GM06990 (cell line): Measurements from ENCODE around the gene ARID3A.

Experiments
- DNase-seq: peaks from one replicate; pipeline ENCODE4 v3.0.0-alpha.2; 2011; ENCODE audit not compliant: insufficient read length; ENCODE audit errors: extremely low read depth
- H3K27me3 ChIP-seq: replicated peaks from 2 replicates; pipeline ENCODE4 v1.6.0; 2011; ENCODE audit warnings: low read length; ENCODE audit not compliant: control insufficient read depth, insufficient read depth
- H3K36me3 ChIP-seq: 2 replicates; pipeline ENCODE4 v1.5.1; 2011; ENCODE audit warnings: low read length; ENCODE audit not compliant: control insufficient read depth, insufficient read depth
- H3K4me3 ChIP-seq: replicated peaks from 2 replicates; pipeline ENCODE4 v1.5.1; 2011; ENCODE audit warnings: low read depth, mild to moderate bottlenecking, control low read depth, low read length
- TF ChIP-seq, protein P1 (sequence below): IDR thresholded peaks from 2 replicates; pipeline ENCODE4 v1.5.1; 2011; ENCODE audit warnings: low read length, control low read depth, mild to moderate bottlenecking, inconsistent platforms; ENCODE audit not compliant: insufficient read depth, poor library complexity, severe bottlenecking

ARID3A gene

DNA sequence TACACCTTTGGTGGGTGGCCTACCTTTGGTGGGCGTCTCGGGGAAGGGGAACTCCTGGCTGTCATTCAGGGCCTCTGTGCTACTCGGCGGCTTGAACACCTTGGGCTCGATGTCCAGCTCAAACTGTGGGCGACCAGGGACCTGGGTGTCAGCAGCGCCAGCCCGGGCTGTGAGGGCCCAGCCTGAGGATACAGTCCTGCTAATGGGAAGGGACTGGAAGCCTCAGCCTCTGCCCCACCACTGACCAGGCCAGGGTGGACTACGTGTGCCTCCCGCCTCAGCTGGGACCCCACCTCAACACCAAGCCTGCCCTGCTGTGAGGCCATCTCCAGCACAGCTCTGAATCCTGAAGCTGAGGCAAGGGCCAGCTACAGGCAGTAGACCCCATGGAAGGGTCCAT is 87.4 kb downstream of the ARID3A start:
- Histone ChIP-seq H3K27me3 (no peaks in the 10 kb centered on the region), H3K4me3 (no peak overlapping the region), H3K36me3 (peaks cover 36% of the 10 kb centered on the region)
- TF ChIP-seq, protein P1, sequence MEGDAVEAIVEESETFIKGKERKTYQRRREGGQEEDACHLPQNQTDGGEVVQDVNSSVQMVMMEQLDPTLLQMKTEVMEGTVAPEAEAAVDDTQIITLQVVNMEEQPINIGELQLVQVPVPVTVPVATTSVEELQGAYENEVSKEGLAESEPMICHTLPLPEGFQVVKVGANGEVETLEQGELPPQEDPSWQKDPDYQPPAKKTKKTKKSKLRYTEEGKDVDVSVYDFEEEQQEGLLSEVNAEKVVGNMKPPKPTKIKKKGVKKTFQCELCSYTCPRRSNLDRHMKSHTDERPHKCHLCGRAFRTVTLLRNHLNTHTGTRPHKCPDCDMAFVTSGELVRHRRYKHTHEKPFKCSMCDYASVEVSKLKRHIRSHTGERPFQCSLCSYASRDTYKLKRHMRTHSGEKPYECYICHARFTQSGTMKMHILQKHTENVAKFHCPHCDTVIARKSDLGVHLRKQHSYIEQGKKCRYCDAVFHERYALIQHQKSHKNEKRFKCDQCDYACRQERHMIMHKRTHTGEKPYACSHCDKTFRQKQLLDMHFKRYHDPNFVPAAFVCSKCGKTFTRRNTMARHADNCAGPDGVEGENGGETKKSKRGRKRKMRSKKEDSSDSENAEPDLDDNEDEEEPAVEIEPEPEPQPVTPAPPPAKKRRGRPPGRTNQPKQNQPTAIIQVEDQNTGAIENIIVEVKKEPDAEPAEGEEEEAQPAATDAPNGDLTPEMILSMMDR: no peak
- DNase-seq: no peak

DNA sequence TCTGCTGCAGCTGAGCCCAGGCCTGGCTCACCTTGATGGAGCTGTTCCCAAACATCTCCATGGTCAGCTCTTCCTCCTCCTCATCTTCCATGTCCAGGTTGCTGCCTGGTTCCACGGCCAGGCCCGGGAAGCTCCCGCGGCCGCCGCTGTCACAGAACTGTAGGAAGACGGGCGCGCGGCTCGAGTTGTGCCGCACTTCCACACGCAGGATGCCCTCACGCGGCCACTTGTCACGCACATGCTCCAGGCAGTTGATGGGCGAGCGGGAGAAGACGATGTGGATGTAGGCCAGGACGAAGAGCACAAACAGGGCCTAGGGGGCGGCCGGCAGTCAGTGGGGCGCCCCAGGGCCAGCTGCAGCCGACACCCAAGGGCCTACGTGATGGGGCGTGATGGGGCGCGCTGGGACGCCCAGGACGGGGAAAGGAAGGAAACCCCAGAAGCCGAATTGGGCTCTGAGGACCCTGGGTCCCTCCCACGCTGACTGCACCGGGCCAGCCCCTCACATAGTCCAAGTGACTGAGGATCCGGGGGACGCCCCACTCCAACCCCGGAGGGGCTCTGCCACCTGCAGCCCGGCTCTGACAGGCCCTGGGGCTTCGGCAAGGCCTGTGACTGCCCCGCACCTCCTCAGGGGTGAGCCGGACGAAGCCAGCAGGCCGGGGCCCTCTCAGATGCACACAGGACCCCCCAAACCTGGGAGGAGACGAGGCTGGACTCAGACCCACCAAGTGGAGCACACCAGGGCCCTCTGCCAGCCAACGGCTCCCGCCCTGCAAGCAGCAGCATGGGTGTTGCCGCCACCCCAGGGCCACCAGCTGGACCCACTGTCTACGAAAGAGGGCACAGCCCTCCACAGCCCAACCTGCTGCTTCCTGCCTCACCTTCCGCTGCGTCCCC is 88.6 kb downstream of the ARID3A start:
- TF ChIP-seq, protein P1: no peak
- Histone ChIP-seq H3K4me3 (no peak overlapping the region), H3K27me3 (no peaks in the 10 kb centered on the region), H3K36me3 (peaks cover 38% of the 10 kb centered on the region)
- no peak for DNase-seq

DNA sequence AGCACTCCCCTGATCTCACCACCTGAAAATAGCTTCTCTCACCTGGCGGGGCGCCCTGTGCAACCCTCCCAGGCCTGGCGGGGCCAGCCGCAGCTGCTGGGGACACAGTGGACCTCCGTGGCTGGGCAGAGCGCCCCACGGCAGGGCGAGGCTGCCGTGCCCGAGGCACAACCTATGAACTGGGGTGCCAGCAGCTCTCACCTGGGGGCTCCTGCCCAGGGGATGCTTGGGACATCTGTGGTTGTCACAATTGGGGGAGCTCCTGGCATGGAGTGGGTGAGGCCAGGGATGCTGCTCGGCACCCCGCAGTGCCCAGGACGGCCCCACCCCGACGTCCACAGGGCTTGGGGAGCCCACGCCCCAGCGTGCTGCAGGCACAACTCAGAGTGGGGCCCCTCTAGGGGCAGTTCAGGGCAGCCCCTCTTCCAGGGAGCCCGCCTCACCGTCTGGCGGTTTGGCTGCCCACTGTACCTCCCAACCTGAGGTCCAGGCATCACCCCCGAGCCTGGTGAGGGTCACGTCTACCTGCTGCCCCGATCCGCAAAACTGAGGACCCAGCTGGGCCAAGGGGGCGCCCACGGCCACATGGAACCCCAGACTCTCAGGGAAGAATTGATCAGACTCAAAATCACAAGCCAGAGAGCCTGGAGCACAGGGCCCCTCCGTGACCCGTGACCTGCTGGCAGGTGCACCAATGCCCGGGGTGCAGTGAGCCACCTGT is 89.4 kb downstream of the ARID3A start:
- H3K36me3 ChIP-seq: peaks cover 34% of the 10 kb centered on the region
- no peaks in the 10 kb centered on the region for H3K27me3 ChIP-seq
- DNase-seq: no peak
- no peak overlapping the region for H3K4me3 ChIP-seq
- TF ChIP-seq, protein P1: no peak

DNA sequence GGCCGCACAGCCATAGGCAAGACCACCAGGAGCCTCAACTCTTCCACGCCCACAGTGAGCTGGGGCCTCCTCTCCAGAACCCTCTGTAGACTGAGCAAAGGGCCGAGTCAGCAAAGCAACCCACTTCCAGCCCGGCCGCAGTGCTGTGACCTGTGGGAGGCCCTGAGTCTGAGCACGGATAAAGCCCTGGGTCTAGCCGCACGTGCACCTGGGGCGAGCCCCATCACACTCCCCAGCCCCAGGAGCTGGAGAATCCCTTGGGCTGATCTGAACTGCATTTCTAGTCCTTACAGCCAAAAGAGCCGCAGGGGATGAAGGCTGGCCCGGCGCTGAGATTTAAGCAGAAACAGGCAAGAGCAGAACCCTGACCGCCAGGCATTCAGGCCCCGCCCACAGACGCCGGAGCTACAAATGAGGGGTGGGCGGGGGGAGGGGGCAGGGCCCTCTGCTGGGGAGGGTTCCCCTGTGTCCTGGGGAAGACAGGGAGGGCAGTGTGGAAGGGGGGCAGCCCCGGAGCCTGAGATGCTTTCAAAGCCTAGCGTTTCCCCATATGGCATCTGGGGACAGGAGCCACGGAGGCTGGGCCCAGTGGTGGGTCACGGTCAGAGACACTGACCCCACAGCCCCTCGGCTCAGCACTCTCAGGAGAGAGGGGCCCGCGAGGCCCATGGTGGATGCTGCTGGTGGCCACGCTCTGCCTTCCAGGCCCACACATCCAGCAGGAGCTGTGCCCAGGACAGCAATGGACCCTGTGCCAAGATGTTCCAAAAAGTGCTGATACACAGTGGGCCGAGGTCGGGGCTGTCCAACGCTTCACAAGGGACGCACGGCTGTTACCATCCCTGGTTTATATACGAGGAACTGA is 90.2 kb downstream of the ARID3A start:
- H3K36me3 ChIP-seq: peaks cover 28% of the 10 kb centered on the region
- no peak for DNase-seq
- H3K4me3 ChIP-seq: no peak overlapping the region
- no peaks in the 10 kb centered on the region for H3K27me3 ChIP-seq
- TF ChIP-seq, protein P1: no peak

DNA sequence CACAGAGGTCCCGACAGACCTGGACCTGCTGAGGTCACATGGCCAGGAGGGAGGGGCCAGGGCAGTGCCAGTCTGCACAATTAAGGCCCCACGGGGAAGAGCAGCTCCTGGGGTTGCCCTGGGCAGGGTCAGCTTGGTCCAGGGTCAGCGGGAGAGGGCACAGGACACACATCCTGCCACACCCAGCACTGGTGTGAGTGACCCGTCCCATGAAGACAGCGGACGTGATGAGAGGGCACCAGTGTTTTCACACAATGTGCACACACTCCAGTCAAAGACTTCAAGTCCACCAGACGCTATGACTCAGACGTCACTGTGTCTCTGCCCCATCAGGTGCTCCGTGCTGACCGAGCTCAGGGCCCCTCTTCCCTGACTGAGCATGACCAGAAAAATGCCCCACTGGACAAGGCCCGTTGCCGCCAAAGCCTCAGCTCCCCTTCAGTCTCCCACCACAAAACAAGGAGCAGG is 90.8 kb downstream of the ARID3A start:
- TF ChIP-seq, protein P1: no peak
- Histone ChIP-seq H3K36me3 (peaks cover 28% of the 10 kb centered on the region), H3K27me3 (no peaks in the 10 kb centered on the region), H3K4me3 (peak overlapping the region; percentile 45)
- DNase-seq: no peak
